ENCODE data around the gene SF3B3. TPM values are rescaled to one million over a fixed set of nuclear protein-coding genes. Genes with fewer than 3 reads are reported as not detected.
"Not testable (repeated sequence)": the region's sequence is repeated elsewhere in the genome, so short reads cannot be mapped to it uniquely, and the experiment has no call there.

Gene SF3B3
- total RNA-seq, 1 donor from 2014 or later, result 453 TPM

DNA sequence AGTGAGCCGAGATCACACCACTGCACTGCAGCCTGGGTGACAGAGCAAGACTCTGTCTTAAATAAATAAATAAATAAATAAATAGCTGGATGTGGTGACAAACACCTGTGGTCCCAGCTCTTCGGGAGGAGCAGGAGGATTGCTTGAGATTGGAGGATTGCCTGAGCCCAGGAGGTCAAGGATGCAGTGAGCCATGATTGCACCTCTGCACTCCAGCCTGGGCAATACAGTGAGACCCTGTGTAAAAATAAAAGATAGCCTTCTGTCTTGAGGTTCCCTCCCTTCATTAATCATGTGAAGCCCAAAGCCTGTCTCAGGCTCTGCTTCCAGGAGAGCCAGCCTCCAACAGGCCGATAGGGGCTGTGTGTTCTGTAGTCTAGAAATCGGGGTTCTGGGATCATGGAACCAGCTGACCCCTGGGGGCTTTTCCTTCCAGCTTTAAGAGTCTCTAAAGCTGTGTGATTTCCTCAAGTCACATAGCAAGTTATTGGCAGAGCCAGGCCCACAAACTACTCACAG is 88.2 kb downstream of the SF3B3 start:
- intact Hi-C loops (cut with micrococcal nuclease), result no loop called here

DNA sequence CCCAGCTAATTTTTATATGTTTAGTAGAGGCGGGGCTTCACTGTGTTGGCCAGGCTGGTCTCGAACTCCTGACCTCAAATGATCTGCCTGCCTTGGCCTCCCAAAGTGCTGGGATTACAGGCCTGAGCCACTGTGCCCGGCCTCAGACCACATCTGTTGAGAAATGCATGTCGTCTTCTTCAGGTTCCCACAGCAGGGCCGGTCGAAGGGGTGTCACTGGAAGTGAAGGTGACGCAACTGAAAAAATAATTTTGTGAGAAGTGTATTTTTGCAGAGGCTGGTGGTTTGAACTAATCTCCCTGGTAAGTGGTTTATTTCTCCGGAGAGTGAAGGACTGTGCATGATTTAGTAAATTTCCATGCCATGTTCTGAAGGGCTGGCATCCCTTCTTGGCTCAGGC is 89.3 kb downstream of the SF3B3 start:
- intact Hi-C loops (cut with micrococcal nuclease), result no loop called here

DNA sequence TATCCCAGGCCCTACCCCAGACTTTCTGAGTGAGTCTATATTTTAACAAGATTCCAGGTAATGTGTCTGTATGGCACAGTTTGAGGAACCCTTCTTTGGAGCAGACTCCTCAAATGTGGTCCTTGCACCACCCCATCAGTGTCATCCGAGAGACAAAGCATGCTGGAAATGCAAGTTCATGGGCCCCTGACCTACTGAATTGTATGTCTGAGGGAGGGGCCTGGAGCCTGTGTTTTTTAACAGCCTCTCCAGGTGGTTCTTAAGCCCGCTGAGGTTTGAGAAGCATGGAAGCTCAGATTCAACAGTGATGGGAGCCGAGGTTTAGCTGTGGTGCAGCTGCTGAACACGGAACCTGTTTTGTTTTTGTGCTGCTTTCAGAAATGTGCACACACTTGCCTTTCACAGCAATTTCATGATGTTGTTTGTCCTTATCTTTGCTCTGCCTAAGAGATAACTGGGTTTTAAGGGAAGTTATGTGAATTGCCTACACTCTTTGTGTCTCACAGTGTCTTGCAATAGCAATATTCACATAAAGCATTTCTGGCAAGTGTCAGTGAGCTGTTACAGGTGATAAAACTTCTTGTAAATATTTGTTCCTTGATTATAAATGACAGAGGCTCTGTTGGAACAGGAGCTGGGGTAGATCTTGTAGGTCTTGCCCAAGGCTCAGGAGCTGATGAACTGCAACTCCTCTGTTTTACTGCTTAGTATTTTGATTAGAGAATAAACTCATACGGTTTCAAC is 90.8 kb downstream of the SF3B3 start:
- intact Hi-C loops (cut with micrococcal nuclease), result no loop called here

DNA sequence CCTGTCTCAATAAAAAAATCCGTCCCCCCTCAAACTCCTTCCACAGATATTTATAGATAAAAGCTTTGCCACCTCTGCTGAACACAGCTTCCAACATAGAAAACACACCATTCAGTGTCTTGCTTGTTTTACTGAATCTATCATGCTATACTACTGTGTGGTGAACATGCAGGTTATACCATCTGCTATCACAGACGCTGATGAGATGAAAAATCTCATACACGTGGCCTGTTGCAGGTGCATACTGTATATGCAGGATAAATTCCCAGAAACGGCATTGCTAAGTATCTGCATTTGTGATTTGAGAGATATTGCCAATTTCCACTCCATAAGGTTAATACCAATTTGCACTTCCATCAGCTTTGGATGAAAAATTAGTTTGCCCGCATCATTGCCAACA is 92.3 kb downstream of the SF3B3 start:
- intact Hi-C loops (cut with micrococcal nuclease), result no loop called here

DNA sequence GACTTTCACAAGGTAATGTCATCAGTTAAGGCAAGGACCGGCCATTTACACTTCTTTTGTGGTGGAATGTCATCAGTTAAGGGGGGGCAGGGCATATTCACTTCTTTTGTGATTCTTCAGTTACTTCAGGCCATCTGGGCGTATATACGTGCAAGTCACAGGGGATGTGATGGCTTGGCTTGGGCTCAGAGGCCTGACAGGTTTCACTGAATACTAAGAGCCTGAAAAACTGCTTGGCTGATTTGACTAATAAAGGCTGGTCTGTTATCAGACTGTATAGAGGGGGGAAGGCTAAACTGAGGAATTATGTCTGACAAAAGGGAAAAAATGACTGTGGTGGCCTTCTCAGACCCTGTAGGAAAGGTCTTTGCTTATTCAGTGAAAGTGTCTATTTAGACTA is 98.2 kb downstream of the SF3B3 start:
- intact Hi-C loops (cut with micrococcal nuclease), result not testable (repeated sequence)

Other genes with a start within 250 kb of the SF3B3 start
- gene AARS1, start 234.3 kb upstream of the SF3B3 start, total RNA-seq, result 80.5 and 82.8 TPM in 2 replicates
- gene DDX19B, start 224.6 kb upstream of the SF3B3 start, total RNA-seq, result 32.3 and 33.8 TPM in 2 replicates
- gene DDX19A, start 176.9 kb upstream of the SF3B3 start, total RNA-seq, result 43.2 and 44.5 TPM in 2 replicates
- gene ST3GAL2, start 84.7 kb upstream of the SF3B3 start, total RNA-seq, result 25.7 and 28.4 TPM in 2 replicates
- gene FCSK, start 69.2 kb upstream of the SF3B3 start, total RNA-seq, result 18.2 and 22.1 TPM in 2 replicates
- gene COG4, start 262 bp upstream of the SF3B3 start, total RNA-seq, result 56.2 and 56.6 TPM in 2 replicates
- gene IL34, start 122.7 kb downstream of the SF3B3 start, total RNA-seq, result not detected in 2 replicates
- gene MTSS2, start 162.2 kb downstream of the SF3B3 start, total RNA-seq, result 0.43 and 0.57 TPM in 2 replicates